SIG-M5 treated with dmso at 0.1 percent for 504 hours (cell line): ENCODE data around the gene COL28A1.
"Not testable (repeated sequence)": the region's sequence is repeated elsewhere in the genome, so short reads cannot be mapped to it uniquely, and the experiment has no call there.

Experiments
- DNase-seq: peaks from one replicate; lab custom pipeline; 2025; ENCODE audit not compliant: unreplicated experiment; lab: John Stamatoyannopoulos, UW

Gene COL28A1

DNA sequence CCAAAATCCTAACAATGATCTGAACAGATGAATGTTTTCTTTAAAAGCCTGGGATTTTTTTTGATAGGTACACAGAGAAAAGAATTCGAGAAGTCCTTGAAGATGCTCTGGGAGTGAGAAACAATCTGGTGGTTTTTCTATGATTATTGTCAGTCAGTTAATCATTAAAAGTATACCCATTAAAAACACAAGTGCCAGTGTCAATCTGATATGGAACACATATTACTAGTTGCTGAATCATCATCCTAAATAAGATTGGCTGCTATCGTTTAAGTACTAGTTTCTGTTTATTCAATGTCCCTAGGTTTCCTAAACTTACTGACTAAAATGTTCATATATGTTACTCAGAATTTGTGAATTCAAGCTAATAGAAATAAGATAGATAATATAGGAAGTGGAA lies 16.1 kb downstream of the COL28A1 start:
- DNase-seq = no peak

DNA sequence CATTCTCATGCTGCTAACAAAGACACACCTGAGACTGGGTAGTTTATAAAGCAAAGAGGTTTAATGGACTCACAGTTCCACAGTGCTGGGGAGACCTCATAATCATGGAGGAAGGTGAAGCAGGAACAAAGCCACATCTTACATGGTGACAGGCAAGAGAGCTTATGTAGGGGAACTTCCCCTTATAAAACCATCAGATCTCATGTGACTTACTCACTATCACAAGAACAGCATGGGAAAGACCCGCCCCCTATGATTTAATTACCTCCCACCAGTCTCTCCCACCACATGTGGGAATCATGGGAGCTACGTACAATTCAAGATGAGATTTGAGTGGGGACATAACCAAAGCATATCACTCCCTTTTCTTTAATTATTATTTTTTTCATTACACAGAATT lies 16.6 kb downstream of the COL28A1 start:
- DNase-seq = no peak

DNA sequence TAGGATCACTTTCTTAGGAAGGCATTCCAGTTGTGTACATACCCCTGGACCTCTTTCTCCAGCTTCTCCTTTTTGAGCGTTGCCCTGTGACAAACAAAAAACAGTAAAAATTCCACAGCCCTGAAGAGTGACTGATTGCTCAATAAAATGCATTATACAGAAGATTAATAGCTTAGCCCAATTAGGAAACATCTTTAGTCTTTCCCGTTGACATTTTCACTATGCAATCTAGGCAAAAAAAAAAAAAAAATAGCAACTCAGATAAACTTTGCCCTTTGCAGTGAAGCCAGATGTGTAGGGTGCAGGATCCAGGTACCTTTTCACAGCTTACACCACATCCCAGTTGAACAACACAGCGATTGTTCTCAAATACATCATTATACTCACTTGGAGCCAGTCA lies 17.9 kb downstream of the COL28A1 start:
- DNase-seq = no peak

DNA sequence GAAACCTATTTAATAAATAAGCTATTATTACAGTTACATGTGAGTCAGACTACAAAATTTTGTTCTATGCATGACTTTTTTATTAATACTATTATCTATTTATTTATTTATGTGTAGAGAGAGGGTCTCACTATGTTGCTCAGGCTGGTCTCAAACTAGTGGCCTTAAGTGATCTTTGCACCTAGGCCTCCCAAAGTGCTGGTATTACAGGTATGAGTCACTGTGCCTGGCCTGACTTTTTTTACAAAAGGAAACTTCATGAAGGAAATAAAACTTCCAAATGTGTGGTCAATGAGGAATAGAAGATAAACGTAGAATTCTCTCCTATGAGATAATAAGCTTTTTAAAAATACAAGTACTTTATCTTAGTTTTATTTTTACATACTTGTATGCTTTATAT lies 19.0 kb downstream of the COL28A1 start:
- no peak for DNase-seq

DNA sequence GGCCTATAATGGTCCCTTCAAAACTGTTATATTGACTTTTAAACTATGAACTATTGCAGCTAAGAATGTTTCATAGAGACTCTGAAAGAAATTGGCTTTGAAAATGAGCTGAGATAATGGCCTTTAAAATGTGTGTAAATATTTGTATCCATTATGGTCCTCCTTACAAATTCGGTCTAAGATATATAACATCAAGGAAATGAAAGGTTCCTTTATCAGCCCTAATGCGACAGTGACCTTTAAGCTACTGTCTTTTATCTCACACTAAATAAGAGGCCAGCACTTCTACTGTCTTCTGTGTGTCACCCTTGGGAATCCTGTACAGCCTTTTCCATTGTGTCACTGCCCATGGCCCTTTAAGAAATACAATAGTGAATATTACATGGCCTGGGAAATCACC lies 19.5 kb downstream of the COL28A1 start:
- DNase-seq = no peak

DNA sequence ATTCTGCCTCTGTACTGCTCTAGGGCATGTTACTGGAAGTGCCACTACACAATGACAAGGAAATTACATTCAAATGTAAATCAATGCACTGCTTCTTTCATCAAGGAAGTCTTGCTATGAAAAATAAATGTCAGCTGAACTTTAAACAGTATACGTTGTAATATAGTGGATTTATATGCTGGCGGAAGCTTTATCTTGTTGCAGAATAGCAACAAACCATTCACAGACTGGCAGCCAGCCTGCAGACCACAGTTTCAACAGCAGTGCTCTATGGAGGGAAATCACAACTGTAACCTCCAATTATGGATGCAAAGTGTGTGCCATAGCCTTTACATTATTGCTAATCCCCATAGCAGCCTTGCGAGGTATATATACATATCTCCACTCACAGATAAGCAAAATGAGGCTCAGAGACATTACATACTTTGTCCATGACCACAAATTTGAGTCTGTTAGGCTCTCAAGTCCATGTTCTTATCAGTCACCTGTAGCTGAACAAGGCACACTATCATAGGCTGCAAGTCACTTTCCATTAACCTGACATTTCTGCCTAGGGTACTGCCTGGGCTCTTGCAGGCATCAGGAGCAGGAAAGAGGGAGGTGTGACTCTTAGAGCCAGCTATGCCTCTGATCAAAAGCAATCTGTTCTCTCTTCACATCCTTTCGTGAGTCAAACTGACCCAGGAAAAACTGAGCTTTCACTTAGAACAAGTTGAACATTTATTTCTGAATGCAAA lies 22.6 kb downstream of the COL28A1 start:
- no peak for DNase-seq

DNA sequence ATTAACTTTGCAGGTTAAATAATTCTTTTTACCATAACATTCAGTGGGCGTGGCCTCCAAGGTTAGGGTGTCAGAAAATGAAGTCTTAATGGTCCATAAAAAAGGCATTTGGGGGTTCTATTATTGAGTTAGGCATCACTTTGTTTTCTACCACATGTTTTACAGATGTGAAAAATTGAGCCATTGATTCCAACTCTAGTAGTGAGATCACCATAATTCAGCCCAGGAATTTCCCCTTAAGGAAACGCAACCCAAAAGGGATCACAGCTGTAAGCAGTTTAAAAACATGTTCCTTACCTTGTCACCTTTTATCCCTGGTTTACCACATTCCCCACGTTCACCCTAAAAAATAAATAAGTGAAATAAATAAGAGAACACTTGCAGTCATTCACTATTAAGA lies 24.9 kb downstream of the COL28A1 start:
- DNase-seq = no peak

DNA sequence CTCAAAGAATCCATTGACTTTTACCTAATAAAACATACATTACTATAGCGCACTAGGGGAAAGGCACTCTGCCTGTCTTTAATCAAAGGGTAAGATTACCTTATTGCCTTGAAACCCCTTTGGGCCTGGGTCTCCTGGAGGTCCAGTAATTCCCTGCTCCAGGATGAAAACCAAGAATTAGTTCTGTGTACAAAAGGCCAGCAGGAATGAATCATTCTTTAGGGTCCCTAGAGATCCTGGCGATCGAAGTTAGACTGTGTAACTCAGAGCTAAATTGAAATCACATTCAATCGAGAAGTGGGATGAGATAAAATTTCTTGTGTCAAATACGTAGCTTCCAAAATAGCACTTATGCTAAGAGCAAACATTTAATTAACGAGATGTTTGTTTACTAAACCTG lies 29.8 kb downstream of the COL28A1 start:
- DNase-seq = no peak

DNA sequence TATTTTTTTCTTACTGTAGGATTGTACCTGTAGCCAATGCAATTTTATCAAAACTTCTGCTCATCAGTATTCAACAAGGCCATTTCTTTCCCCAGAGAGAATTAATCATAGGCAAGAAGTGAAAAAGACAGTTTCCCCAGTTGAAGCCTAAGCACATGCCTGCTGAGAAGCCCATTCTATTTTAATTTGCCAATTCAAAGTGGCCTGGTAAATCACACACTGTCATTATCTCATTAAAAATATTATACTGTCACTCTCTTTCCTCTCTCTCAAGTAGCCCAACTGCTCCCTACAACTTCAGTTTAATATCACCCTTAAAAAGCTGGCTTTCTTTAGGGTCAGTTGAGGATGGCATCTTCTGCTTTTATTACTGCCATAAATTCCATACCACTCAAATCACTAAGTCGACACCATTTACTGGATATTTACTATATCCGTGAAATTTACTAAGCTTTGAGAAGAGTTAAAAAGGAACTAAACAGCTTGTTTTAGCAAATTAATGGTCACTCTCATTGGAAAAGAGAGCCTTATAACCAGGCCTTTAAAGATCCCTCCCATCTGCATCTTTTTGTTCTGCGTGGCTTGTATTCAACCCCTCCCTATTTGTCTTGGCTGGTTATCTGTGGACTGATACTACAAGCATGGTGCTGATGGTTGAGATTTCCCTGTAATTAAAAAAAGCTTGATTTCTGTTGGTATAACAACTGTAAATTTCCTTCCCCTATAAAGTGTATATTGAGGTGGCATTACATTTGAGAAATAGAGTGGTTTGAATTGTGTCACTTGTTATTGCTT lies 30.6 kb downstream of the COL28A1 start:
- no peak for DNase-seq

DNA sequence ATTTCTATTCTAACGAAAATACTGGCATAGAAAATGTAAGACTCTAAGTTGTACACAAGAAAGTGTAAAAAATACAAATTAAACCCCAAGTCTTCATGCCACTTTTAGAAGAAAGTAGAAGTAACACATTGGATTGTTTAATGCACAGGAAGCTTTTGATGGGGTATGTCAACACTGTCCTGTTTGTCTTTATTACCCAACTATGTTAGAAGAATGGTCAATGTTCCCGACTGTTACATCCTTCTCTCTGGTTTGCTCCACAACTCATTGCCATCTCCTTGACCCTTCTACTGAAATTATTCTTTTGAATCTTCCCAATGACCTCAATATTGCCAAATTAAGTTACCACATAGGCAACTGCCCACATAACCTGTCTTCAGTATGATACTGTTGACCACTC lies 35.8 kb downstream of the COL28A1 start:
- DNase-seq = no peak

DNA sequence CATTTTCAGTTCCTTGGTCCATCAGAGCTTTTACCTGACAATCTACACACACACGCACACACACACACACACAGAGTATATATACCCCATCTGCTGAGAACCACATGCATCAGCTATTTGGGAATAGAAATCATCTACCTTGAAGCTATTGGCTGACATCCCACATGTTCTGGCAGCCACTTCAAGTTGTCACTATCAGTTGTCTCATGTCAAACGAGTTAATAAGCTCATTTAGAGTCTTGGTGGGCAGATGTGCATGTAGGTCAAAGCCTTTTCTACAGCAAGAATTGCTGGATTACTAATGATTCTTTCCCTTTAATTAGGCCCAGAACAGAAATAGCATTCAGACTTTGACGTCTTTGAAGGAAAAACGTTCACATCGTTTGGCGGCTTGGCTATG lies 36.8 kb downstream of the COL28A1 start:
- DNase-seq = no peak

DNA sequence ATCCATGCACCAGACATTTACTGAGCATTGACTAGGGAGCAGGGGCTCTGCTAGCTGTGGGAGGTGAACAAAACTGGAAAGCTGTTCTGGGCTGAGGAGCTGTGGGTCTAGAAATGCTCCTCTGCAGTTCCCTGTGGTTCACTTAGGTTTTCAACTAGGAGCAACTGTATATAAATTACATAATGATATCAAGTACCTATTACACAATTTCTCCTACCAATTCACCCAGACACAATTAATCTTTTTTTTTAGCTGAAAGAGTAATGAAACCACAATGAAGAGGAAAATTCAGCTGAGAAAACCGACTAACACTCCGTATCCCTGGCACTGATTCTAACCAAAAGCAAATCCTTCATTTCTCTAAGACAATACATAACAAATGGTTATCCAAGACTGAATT lies 39.4 kb downstream of the COL28A1 start:
- DNase-seq = no peak

DNA sequence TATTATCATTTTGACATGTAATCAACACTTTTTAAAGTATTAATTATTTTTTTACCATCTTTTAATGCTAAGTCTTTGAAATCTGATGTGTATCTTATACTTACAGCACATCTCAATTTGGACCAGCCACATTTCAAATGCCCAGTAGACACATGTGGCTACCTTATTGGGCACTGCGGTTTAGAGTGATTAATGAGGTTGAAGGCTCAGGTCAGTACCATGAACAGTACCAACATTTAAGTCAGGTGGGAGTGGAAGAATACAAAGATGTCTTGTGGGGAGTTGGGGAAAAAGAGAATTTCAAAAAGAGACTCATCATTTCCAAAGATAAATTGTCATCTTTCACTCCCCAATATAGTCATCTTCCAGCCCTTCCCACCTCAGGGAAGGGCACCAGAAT lies 40.5 kb downstream of the COL28A1 start:
- DNase-seq = no peak

DNA sequence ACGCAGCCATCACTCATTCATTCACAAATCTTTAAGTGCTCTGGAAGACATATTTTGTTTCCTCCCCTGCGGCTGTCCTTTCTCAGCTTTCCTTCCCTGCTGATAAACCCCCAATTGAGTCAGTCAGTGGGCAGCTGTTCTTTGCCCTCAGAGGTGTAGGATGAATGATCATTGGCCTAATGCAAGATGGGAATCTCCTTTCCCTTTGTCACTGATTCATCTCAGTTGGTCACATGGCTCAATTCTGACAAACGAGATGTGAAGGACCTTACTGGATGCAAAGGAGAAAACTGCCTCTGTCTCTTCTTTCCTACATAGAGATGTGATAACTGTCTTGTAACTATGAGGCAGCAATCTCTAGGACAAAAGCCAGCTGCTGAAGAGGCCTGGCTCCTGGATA lies 44.6 kb downstream of the COL28A1 start:
- DNase-seq = no peak

DNA sequence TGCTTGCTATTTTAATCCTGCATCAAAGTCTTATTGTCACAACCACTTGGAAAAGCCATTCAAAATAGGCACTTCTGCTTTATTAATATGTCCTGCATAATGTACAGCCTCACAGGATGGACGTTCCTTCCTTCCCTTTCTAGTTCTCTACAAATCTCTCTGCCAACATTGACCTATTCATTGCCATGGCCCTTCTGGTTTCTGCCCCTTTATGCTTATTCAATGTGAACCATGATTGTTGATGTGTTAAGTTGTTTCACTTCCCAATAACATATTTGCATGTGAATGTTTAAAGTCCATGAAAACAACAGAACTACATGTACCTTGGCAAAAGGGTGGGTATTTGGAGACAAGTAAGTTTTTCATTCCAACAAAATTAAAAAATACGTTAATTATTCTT lies 45.7 kb downstream of the COL28A1 start:
- no peak for DNase-seq

DNA sequence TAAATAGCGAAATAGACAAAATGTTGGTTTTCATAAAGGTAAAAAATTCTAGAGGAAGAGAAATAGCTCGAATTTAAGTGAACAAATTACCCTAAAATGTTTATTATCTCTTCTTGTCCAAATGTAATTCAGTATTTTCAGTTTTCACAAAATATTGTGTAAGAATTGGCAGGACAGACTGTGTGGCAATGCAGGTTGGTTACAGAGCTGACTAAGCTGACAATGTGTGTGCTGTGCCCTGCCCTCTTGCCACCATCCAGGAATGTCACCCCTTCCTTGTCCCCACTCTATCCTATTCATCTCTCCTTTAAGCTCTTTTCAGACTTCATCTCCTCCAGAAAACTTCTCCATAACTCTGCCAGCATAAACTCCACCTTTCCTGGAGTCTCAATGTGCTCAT lies 46.1 kb downstream of the COL28A1 start:
- DNase-seq = no peak

DNA sequence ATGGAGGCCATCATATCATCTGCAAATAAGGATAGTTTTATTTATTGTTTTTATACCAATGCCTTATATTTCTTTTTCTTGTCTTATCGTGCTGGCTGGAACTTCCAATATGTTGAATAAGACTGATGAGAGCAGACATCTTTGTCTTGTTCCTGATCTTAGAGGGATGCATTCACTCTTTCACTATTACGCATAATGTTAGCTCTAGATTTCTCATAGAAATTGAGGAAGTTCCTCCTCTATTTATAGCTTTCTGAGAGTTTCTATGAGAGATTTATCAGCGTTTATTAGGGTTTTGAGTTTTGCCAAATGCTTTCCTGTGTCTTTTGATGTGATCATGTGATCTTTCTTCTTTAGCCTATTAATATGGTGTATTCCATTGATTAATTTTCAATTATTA lies 49.3 kb downstream of the COL28A1 start:
- DNase-seq = no peak

DNA sequence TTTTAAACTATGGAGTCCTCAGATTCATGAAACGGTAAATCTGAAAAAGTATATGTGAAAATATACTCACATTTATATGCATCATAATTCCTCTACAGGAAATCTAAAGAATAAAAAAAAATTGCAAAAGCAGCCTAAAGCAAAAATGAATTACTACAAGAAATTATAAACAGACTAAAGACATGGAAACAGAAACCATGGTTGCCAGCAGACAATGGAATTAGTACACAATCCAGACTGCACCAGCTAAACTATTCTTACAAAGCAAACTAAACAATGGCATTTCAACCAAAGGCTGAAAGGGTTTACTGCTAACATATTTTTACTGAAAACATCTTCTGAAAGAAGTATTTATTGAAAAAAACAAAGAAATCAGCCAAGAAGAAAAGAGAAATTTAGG lies 51.6 kb downstream of the COL28A1 start:
- DNase-seq = no peak

DNA sequence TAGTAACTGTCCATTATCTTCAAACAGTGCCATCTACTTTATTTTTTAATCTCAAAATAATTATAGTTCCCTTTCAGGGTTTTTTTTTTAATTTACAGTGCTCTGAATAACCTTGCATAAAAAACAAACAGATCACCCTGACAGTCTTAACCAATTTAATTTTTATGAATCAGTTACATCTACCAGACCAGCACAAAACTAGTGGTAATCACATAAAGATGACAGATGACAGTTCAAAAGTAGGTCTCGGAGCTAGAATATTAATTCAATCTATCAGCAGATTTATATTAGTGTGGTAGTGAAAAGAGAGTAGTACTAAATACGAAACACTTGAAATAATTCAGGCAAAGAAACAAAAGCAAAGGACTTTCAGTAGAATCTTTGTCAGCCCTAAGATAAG lies 53.9 kb downstream of the COL28A1 start:
- DNase-seq = no peak

DNA sequence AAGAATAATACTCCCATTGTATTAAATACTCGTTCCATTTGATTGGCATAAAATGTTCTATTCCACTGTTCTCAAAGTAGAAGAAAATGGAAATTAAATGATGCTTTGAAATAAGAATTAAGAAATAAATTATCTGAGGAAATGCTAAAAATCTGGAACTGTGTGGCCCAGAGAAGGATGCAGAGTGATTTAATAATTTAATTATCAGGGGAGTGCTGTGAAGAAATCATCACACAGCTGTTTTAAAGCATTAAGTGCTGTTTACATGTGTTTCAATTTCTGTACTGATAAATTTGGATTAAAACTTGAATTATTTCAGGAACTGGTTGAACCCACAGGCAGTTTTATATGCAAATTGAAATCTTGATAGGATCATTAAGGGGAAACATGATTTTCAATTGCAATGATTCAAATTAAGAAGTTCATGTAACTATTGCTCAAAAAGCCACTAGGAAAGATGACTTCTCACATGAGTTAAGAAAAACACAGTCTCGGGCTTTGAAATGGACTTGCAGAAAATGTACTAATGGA lies 56.3 kb downstream of the COL28A1 start:
- no peak for DNase-seq

DNA sequence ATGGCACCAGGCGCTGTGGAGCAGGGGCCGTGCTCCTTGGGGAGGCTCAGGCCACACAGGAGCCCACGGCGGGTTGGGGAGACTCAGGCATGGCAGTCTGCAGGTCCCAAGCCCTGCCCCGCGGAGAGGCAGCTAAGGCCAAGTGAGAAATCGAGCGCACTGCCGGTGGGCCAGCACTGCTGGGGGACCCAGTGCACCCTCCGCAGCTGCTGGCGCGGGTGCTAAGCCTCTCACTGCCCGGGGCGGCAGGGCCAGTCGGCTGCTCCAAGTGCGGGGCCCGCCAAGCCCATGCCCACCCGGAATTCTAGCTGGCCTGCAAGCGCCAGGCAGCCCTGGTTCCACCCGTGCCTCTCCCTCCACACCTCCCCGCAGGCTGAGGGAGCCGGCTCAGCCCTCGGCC lies 57.1 kb downstream of the COL28A1 start:
- no peak for DNase-seq

DNA sequence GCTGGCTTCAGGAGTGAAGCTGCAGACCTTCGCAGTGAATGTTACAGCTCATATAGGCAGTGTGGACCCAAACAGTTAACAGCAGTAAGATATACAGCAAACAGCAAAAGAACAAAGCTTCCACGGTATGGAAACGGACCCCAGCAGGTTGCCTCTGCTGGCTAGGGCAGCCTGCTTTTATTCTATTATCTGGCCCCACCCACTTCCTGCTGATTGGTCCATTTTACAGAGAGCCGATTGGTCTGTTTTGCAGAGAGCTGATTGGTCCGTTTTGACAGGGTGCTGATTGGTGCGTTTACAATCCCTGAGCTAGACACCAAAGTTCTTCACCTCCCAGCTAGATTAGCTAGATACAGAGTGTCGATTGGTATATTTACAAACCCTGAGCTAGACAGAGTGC lies 58.0 kb downstream of the COL28A1 start:
- DNase-seq = not testable (repeated sequence)
